ENCODE data around the gene MRPS5.

The MRPS5 gene

GRCh38 chr2:95121407-95122196 is at the start of gene MRPS5:
MRPS5 (minus strand) TSS chr2:95121808; CDS start chr2:95121791, 17 bp downstream.
- peak; percentile 19 for TF ChIP-seq CTCF (IDR thresholded peaks at IDR 0.05)
- Histone ChIP-seq H3K9ac (peak within 1 kb of the TSS; percentile 74), H2AFZ (peak within 1 kb of the TSS; percentile 90), H3K36me3 (ENCODE audit: control insufficient read depth, insufficient read depth, low read length) (no peaks in the 10 kb centered on the region), H3K4me3 (ENCODE audit: low read depth, low read length) (peak within 1 kb of the TSS; percentile 97), H3K4me2 (ENCODE audit: low read length) (peak within 1 kb of the TSS; percentile 67), H3K27ac (peak within 1 kb of the TSS; percentile 96), H3K79me2 (peaks cover 10% of the 10 kb centered on the region), H3K4me1 (peaks cover 3% of the 10 kb centered on the region), H3K27me3 (ENCODE audit: control insufficient read depth, insufficient read depth, low read length) (no peaks in the 10 kb centered on the region), H3K9me3 (ENCODE audit: control insufficient read depth, low read length) (no peaks in the 10 kb centered on the region)

- Histone ChIP-seq H3K4me1 (peaks cover 11% of the 10 kb centered on the region), H3K27ac (peak overlapping the region; percentile 95), H3K4me3 (ENCODE audit: low read depth, low read length) (peak overlapping the region; percentile 77), H3K36me3 (ENCODE audit: control insufficient read depth, insufficient read depth, low read length) (no peaks in the 10 kb centered on the region), H3K27me3 (ENCODE audit: control insufficient read depth, insufficient read depth, low read length) (no peaks in the 10 kb centered on the region), H3K9ac (no peak overlapping the region), H3K79me2 (peaks cover 17% of the 10 kb centered on the region), H3K4me2 (ENCODE audit: low read length) (peak overlapping the region; percentile 74), H3K9me3 (ENCODE audit: control insufficient read depth, low read length) (no peaks in the 10 kb centered on the region), H2AFZ (peak overlapping the region; percentile 97)
- TF ChIP-seq CTCF (IDR thresholded peaks at IDR 0.05) = no peak
Observed at GRCh38 chr2:95166065-95166763, 44.6 kb upstream of the MRPS5 start.

GRCh38 chr2:95165371-95166064 is 43.9 kb upstream of the MRPS5 start, which contains the start of gene ZNF2:
ZNF2 (plus strand) TSS chr2:95165809; CDS start chr2:95176227, 10,418 bp downstream.
- no peaks in the 10 kb centered on the region for H3K36me3 ChIP-seq (ENCODE audit: control insufficient read depth, insufficient read depth, low read length)
- H3K4me1 ChIP-seq = peaks cover 11% of the 10 kb centered on the region
- H3K9me3 ChIP-seq (ENCODE audit: control insufficient read depth, low read length) = no peaks in the 10 kb centered on the region
- H3K79me2 ChIP-seq = peaks cover 17% of the 10 kb centered on the region
- peak within 1 kb of the TSS; percentile 77 for H3K4me3 ChIP-seq (ENCODE audit: low read depth, low read length)
- H3K9ac ChIP-seq = peak within 1 kb of the TSS; percentile 84
- peak within 1 kb of the TSS; percentile 97 for H2AFZ ChIP-seq
- H3K4me2 ChIP-seq (ENCODE audit: low read length) = peak within 1 kb of the TSS; percentile 76
- TF ChIP-seq CTCF (IDR thresholded peaks at IDR 0.05) = no peak
- peak within 1 kb of the TSS; percentile 95 for H3K27ac ChIP-seq
- no peaks in the 10 kb centered on the region for H3K27me3 ChIP-seq (ENCODE audit: control insufficient read depth, insufficient read depth, low read length)

GRCh38 chr2:95165030-95165370 is 43.4 kb upstream of the MRPS5 start:
- H3K9ac ChIP-seq = peak overlapping the region; percentile 84
- H3K9me3 ChIP-seq (ENCODE audit: control insufficient read depth, low read length) = no peaks in the 10 kb centered on the region
- H3K4me3 ChIP-seq (ENCODE audit: low read depth, low read length) = peak overlapping the region; percentile 77
- H2AFZ ChIP-seq = peak overlapping the region; percentile 97
- no peak for TF ChIP-seq CTCF (IDR thresholded peaks at IDR 0.05)
- H3K4me2 ChIP-seq (ENCODE audit: low read length) = peak overlapping the region; percentile 76
- peaks cover 11% of the 10 kb centered on the region for H3K4me1 ChIP-seq
- peak overlapping the region; percentile 95 for H3K27ac ChIP-seq
- H3K36me3 ChIP-seq (ENCODE audit: control insufficient read depth, insufficient read depth, low read length) = no peaks in the 10 kb centered on the region
- H3K27me3 ChIP-seq (ENCODE audit: control insufficient read depth, insufficient read depth, low read length) = no peaks in the 10 kb centered on the region
- H3K79me2 ChIP-seq = peaks cover 17% of the 10 kb centered on the region

All from parathyroid adenoma (tissue), 2 donors.